Brain microvascular endothelial cell (primary cell): ENCODE results near the gene BLOC1S3.

Experiments used
- DNase-seq: peaks from one replicate; pipeline ENCODE4 v3.0.0-alpha.2; 2020
- H3K27ac ChIP-seq: fragments of 250-450 bp; sonication (Bioruptor Pico); 2 replicates; pipeline ENCODE4 v1.5.1; 2020; ENCODE audit warnings: mild to moderate bottlenecking, moderate library complexity
- H3K27me3 ChIP-seq: fragments of 250-450 bp; sonication (Bioruptor Pico); replicated peaks from 2 replicates; pipeline ENCODE4 v1.5.1; 2020; ENCODE audit warnings: mild to moderate bottlenecking
- H3K36me3 ChIP-seq: fragments of 250-450 bp; sonication (Bioruptor Pico); replicated peaks from 2 replicates; pipeline ENCODE4 v1.5.1; 2020; ENCODE audit warnings: mild to moderate bottlenecking
- H3K4me3 ChIP-seq: 2 replicates; pipeline ENCODE4 v1.5.1; 2011; ENCODE audit warnings: low read depth, mild to moderate bottlenecking, control low read depth, low read length, moderate library complexity
- in situ Hi-C: cut with HindIII; loops from 2 replicates; pipeline ENCODE4 v1.10.0; 2017; ENCODE audit warnings: low sequenced_read_pairs, low pct_ligation_motif_present
- TF ChIP-seq, protein P1 (sequence below): IDR thresholded peaks from 2 replicates; pipeline ENCODE4 v1.5.1; 2011; ENCODE audit warnings: low read depth, mild to moderate bottlenecking, moderate library complexity, low read length, control low read depth, inconsistent platforms; ENCODE audit errors: missing control alignments

Gene BLOC1S3

DNA sequence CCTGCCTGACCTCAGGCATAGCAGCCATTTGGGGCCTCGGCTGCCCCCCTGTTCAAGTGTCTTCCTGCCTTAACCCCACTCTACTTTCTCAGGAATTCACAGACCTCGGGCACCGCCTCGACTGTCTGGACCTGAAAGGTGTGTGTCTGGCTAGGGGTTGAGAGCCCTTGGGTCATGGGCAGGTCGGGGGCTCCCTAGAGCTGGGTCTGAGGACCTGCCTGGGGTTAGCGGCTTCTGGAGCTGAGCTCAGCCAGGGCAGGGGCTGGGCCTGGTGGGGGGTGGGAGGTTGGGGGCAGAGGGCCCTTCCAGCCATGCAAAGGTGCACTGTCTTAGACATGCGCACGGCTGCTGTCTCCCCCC is 38.5 kb upstream of the BLOC1S3 start:
- TF ChIP-seq, protein P1, sequence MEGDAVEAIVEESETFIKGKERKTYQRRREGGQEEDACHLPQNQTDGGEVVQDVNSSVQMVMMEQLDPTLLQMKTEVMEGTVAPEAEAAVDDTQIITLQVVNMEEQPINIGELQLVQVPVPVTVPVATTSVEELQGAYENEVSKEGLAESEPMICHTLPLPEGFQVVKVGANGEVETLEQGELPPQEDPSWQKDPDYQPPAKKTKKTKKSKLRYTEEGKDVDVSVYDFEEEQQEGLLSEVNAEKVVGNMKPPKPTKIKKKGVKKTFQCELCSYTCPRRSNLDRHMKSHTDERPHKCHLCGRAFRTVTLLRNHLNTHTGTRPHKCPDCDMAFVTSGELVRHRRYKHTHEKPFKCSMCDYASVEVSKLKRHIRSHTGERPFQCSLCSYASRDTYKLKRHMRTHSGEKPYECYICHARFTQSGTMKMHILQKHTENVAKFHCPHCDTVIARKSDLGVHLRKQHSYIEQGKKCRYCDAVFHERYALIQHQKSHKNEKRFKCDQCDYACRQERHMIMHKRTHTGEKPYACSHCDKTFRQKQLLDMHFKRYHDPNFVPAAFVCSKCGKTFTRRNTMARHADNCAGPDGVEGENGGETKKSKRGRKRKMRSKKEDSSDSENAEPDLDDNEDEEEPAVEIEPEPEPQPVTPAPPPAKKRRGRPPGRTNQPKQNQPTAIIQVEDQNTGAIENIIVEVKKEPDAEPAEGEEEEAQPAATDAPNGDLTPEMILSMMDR, result no peak
- Histone ChIP-seq H3K36me3 (peaks cover 15% of the 10 kb centered on the region), H3K4me3 (no peak overlapping the region), H3K27me3 (no peaks in the 10 kb centered on the region), H3K27ac (no peak overlapping the region)
- in situ Hi-C loops, result no loop called here
- DNase-seq, result no peak

DNA sequence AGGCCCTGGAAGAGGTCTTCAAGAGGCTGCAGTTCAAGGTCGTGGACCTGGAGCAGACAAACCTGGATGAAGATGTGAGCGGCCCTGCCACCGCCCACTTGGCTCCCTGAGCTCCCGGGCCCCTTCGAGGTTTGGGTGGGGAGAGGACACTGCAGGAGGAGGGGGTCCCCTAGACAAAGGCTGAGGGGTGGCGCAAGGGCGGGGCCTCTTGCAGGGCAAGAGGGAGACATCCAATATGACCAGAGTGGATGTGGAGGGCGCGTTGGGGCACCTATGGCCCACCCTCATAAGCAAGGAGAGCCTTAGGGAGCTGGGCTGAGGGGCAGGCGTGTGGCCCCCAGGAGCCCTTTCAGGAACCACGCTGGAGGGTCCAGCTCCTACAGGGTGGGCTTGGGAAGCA is 38.1 kb upstream of the BLOC1S3 start:
- H3K36me3 ChIP-seq, result peaks cover 19% of the 10 kb centered on the region
- no peak overlapping the region for H3K27ac ChIP-seq

DNA sequence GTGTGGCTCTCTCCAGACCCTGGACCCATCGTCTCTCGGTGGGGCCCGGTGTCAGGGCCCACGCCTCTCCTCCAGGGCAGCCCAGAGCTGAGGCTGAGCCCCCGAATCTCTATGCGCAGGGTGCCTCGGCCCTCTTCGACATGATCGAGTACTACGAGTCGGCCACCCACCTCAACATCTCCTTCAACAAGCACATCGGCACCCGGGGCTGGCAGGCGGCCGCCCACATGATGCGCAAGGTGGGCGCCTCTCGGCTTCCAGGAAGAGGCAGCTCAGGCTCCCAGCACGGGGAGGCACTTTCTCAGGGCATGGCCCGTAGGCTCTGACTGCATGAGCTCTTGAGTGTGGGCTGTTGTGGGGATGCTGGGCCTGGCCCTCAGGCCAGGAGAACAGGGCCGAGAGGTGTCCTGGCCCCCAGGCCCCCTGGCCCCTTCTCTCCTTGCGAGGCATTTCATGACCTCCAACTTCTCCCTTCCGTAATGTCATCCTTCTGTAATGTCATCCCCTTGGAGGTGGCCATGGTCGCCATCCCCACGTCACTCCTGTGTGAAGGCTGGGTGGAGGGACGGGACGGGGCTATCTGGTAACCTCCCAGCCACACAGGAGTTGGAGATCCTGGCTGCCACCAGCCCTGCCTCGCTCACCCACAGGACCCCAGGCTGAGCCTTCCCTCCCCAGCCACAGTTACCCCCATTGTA is 37.2 kb upstream of the BLOC1S3 start:
- TF ChIP-seq, protein P1, result no peak
- in situ Hi-C loops, result no loop called here
- Histone ChIP-seq H3K27me3 (no peaks in the 10 kb centered on the region), H3K36me3 (peaks cover 19% of the 10 kb centered on the region), H3K27ac (no peak overlapping the region), H3K4me3 (no peak overlapping the region)
- no peak for DNase-seq

More for the DNA sequence above, 38.1 kb upstream of the BLOC1S3 start:
- in situ Hi-C loops, result no loop called here
- DNase-seq, result no peak
- TF ChIP-seq, protein P1, result no peak
- Histone ChIP-seq H3K27me3 (no peaks in the 10 kb centered on the region), H3K4me3 (no peak overlapping the region)

- peaks cover 19% of the 10 kb centered on the region for H3K36me3 ChIP-seq
- no peak overlapping the region for H3K27ac ChIP-seq
- TF ChIP-seq, protein P1, result no peak
- no peak for DNase-seq
- H3K27me3 ChIP-seq, result no peaks in the 10 kb centered on the region
- in situ Hi-C loops, result no loop called here
- no peak overlapping the region for H3K4me3 ChIP-seq
These were observed 36.4 kb upstream of the BLOC1S3 start for GRCh38 chr19:45142016-45142725.

DNA sequence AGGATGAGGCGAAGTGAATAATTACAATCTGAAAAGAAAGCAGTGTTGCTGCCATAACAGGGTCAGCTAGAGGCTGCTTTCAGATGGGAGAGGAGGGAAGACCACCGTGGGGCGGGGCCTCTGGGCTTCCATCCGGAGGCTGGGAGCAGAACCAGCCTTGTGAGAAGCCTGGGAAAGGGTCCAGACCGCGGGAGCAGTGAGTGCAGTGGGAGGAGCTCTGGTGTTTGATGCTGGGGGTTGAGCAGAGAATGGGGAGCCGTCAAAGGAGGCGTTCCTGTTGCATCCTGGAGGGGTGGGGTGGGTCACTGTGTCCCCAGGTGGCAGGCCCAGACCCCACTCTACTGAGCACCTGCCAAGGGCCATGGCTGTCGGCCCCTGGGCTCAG is 35.9 kb upstream of the BLOC1S3 start:
- no peak overlapping the region for H3K4me3 ChIP-seq
- TF ChIP-seq, protein P1, result no peak
- peaks cover 19% of the 10 kb centered on the region for H3K36me3 ChIP-seq
- in situ Hi-C loops, result no loop called here
- H3K27me3 ChIP-seq, result no peaks in the 10 kb centered on the region
- no peak for DNase-seq
- no peak overlapping the region for H3K27ac ChIP-seq
